ENCODE results near the gene MANEAL.

MANEAL gene

GRCh38 chr1:37793773-37794371, at the start of gene MANEAL:
MANEAL (plus strand) TSS chr1:37793847; CDS start chr1:37794183, 336 bp downstream.
- H3K27me3 ChIP-seq (ENCODE audit: control insufficient read depth, insufficient read depth, low read length), result no peaks in the 10 kb centered on the region
- H3K27ac ChIP-seq (ENCODE audit: low read depth, low read length), result no peak within 1 kb of the TSS
- no peaks in the 10 kb centered on the region for H3K36me3 ChIP-seq (ENCODE audit: control insufficient read depth, insufficient read depth, low read length)
- H3K4me1 ChIP-seq (ENCODE audit: control insufficient read depth, insufficient read depth, low read length), result no peaks in the 10 kb centered on the region
- H3K9ac ChIP-seq (ENCODE audit: low read length), result no peak within 1 kb of the TSS
- peak within 1 kb of the TSS; percentile 62 for H3K4me3 ChIP-seq (ENCODE audit: low read length)

GRCh38 chr1:37746806-37747205, 46.8 kb upstream of the MANEAL start:
- no peaks in the 10 kb centered on the region for H3K36me3 ChIP-seq (ENCODE audit: control insufficient read depth, insufficient read depth, low read length)
- no peak overlapping the region for H3K9ac ChIP-seq (ENCODE audit: low read length)
- no peaks in the 10 kb centered on the region for H3K4me1 ChIP-seq (ENCODE audit: control insufficient read depth, insufficient read depth, low read length)
- H3K4me3 ChIP-seq (ENCODE audit: low read length), result no peak overlapping the region
- no peaks in the 10 kb centered on the region for H3K27me3 ChIP-seq (ENCODE audit: control insufficient read depth, insufficient read depth, low read length)
- H3K27ac ChIP-seq (ENCODE audit: low read depth, low read length), result no peak overlapping the region

DNA sequence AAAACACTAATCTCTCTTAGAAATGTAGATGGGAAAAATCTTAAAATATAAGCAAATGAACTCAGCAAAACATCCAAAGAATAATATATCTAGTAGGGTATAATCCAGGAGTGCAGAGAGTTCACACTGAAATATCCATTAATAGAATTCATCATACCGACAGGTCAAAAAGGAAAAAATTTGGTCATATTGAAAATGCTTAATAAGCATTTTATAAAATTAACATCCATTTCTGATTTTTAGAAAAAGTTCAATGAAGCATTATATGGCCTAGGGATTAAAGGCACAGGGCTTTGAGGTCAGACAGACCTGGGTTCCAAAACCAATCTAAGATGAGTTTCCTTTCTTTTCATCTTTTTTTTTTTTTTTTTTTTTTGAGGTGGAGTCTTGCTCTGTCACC, 45.1 kb upstream of the MANEAL start:
- no peaks in the 10 kb centered on the region for H3K4me1 ChIP-seq (ENCODE audit: control insufficient read depth, insufficient read depth, low read length)
- H3K36me3 ChIP-seq (ENCODE audit: control insufficient read depth, insufficient read depth, low read length), result no peaks in the 10 kb centered on the region
- no peak overlapping the region for H3K4me3 ChIP-seq (ENCODE audit: low read length)
- no peak overlapping the region for H3K27ac ChIP-seq (ENCODE audit: low read depth, low read length)
- H3K27me3 ChIP-seq (ENCODE audit: control insufficient read depth, insufficient read depth, low read length), result peaks cover 3% of the 10 kb centered on the region
- H3K9ac ChIP-seq (ENCODE audit: low read length), result no peak overlapping the region

GRCh38 chr1:37752213-37752582, 41.4 kb upstream of the MANEAL start:
- Histone ChIP-seq H3K4me3 (ENCODE audit: low read length) (peak overlapping the region; percentile 36), H3K27ac (ENCODE audit: low read depth, low read length) (no peak overlapping the region), H3K27me3 (ENCODE audit: control insufficient read depth, insufficient read depth, low read length) (peaks cover 10% of the 10 kb centered on the region), H3K36me3 (ENCODE audit: control insufficient read depth, insufficient read depth, low read length) (no peaks in the 10 kb centered on the region), H3K9ac (ENCODE audit: low read length) (no peak overlapping the region), H3K4me1 (ENCODE audit: control insufficient read depth, insufficient read depth, low read length) (no peaks in the 10 kb centered on the region)

GRCh38 chr1:37752583-37753471, 40.8 kb upstream of the MANEAL start:
- H3K27ac ChIP-seq (ENCODE audit: low read depth, low read length), result no peak overlapping the region
- H3K4me1 ChIP-seq (ENCODE audit: control insufficient read depth, insufficient read depth, low read length), result no peaks in the 10 kb centered on the region
- peak overlapping the region; percentile 48 for H3K4me3 ChIP-seq (ENCODE audit: low read length)
- no peak overlapping the region for H3K9ac ChIP-seq (ENCODE audit: low read length)
- peaks cover 11% of the 10 kb centered on the region for H3K27me3 ChIP-seq (ENCODE audit: control insufficient read depth, insufficient read depth, low read length)
- no peaks in the 10 kb centered on the region for H3K36me3 ChIP-seq (ENCODE audit: control insufficient read depth, insufficient read depth, low read length)

GRCh38 chr1:37753473-37754321, 40.0 kb upstream of the MANEAL start:
- no peaks in the 10 kb centered on the region for H3K4me1 ChIP-seq (ENCODE audit: control insufficient read depth, insufficient read depth, low read length)
- no peaks in the 10 kb centered on the region for H3K36me3 ChIP-seq (ENCODE audit: control insufficient read depth, insufficient read depth, low read length)
- H3K4me3 ChIP-seq (ENCODE audit: low read length), result no peak overlapping the region
- peaks cover 13% of the 10 kb centered on the region for H3K27me3 ChIP-seq (ENCODE audit: control insufficient read depth, insufficient read depth, low read length)
- H3K27ac ChIP-seq (ENCODE audit: low read depth, low read length), result no peak overlapping the region
- no peak overlapping the region for H3K9ac ChIP-seq (ENCODE audit: low read length)

GRCh38 chr1:37755290-37755689, 38.4 kb upstream of the MANEAL start:
- peaks cover 13% of the 10 kb centered on the region for H3K27me3 ChIP-seq (ENCODE audit: control insufficient read depth, insufficient read depth, low read length)

DNA sequence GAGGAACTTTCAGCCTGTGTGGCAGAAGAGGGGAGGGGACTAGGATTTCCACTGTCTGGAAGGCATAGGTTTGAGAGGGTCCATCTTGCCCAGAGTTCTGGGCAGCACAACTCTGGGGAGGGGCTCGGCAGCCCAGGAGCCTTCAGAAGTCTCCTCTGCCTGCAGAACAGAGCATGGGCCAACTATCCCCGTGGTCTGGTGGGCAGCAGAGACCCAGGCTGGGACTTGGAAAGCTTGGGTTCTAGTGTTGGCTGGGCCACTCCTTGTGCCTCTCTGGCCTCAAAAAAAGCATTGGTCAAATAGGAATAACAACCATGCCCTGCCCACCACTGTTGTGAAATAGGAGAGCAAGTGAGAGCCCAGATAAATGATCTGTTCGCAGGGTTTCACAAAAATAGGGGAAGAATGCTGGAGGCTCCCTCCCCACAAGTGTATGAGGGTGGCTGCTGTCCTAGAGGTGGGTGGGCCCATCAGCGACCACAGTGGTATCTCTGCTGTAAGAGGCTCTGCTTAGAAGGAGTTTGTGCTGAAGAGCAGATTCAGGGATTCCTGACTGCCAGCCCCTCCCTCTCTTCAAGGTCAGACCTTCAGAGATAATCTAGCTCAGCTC, 37.6 kb upstream of the MANEAL start:
- Histone ChIP-seq H3K27ac (ENCODE audit: low read depth, low read length) (no peak overlapping the region), H3K27me3 (ENCODE audit: control insufficient read depth, insufficient read depth, low read length) (peaks cover 13% of the 10 kb centered on the region), H3K4me3 (ENCODE audit: low read length) (no peak overlapping the region), H3K9ac (ENCODE audit: low read length) (no peak overlapping the region), H3K36me3 (ENCODE audit: control insufficient read depth, insufficient read depth, low read length) (no peaks in the 10 kb centered on the region), H3K4me1 (ENCODE audit: control insufficient read depth, insufficient read depth, low read length) (no peaks in the 10 kb centered on the region)

More at GRCh38 chr1:37755290-37755689, 38.4 kb upstream of the MANEAL start:
- Histone ChIP-seq H3K9ac (ENCODE audit: low read length) (no peak overlapping the region), H3K27ac (ENCODE audit: low read depth, low read length) (no peak overlapping the region), H3K4me3 (ENCODE audit: low read length) (no peak overlapping the region), H3K4me1 (ENCODE audit: control insufficient read depth, insufficient read depth, low read length) (no peaks in the 10 kb centered on the region), H3K36me3 (ENCODE audit: control insufficient read depth, insufficient read depth, low read length) (no peaks in the 10 kb centered on the region)

- no peak overlapping the region for H3K4me3 ChIP-seq (ENCODE audit: low read length)
- H3K9ac ChIP-seq (ENCODE audit: low read length), result no peak overlapping the region
- H3K4me1 ChIP-seq (ENCODE audit: control insufficient read depth, insufficient read depth, low read length), result no peaks in the 10 kb centered on the region
- H3K27ac ChIP-seq (ENCODE audit: low read depth, low read length), result no peak overlapping the region
- H3K27me3 ChIP-seq (ENCODE audit: control insufficient read depth, insufficient read depth, low read length), result peaks cover 18% of the 10 kb centered on the region
- no peaks in the 10 kb centered on the region for H3K36me3 ChIP-seq (ENCODE audit: control insufficient read depth, insufficient read depth, low read length)
These were observed 34.2 kb upstream of the MANEAL start for GRCh38 chr1:37759451-37759850.

DNA sequence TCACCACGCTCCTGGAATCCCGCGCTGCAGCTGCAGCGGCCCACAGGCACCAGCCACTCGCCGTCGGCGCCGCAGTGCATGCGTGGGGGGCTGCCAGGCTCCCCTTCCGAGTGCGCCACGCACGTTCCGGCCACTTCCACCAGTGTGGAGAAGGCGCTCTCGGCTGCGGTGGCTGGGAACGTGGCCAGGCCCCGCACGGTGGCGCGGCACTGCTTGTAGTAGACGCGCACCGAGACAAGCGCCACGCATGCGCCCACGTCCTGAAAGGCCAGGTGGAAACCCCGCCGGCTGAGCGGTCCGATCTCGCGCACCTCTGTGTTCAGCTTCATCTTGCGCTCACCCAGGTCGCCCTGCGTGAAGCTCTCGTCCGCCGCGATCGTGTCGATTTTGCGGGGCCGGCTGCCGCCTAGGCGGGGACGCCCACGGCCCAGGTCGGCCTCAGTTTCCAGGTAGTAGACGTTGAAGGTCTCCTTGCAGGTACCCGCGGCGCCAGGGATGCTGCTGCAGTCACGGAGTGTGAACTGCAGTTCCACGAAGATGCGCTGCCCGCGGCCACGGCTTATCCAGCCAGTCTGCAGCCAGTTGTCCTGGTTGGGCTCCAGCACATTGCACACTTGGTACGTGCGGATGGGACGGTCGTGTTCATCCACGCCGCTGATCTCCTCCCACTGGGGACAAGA, 32.1 kb upstream of the MANEAL start:
- H3K36me3 ChIP-seq (ENCODE audit: control insufficient read depth, insufficient read depth, low read length), result no peaks in the 10 kb centered on the region
- no peak overlapping the region for H3K4me3 ChIP-seq (ENCODE audit: low read length)
- H3K27me3 ChIP-seq (ENCODE audit: control insufficient read depth, insufficient read depth, low read length), result peaks cover 31% of the 10 kb centered on the region
- no peak overlapping the region for H3K9ac ChIP-seq (ENCODE audit: low read length)
- no peaks in the 10 kb centered on the region for H3K4me1 ChIP-seq (ENCODE audit: control insufficient read depth, insufficient read depth, low read length)
- H3K27ac ChIP-seq (ENCODE audit: low read depth, low read length), result no peak overlapping the region

- no peaks in the 10 kb centered on the region for H3K4me1 ChIP-seq (ENCODE audit: control insufficient read depth, insufficient read depth, low read length)
- no peak overlapping the region for H3K4me3 ChIP-seq (ENCODE audit: low read length)
- peaks cover 31% of the 10 kb centered on the region for H3K27me3 ChIP-seq (ENCODE audit: control insufficient read depth, insufficient read depth, low read length)
- no peak overlapping the region for H3K9ac ChIP-seq (ENCODE audit: low read length)
- H3K27ac ChIP-seq (ENCODE audit: low read depth, low read length), result no peak overlapping the region
- no peaks in the 10 kb centered on the region for H3K36me3 ChIP-seq (ENCODE audit: control insufficient read depth, insufficient read depth, low read length)
These were observed 31.1 kb upstream of the MANEAL start for GRCh38 chr1:37762516-37762915.

Data from rectal smooth muscle tissue (tissue), 1 donor.